Neural progenitor cell (in vitro differentiated cells): ENCODE measurements around the gene JOSD2. TPM values are rescaled to one million over a fixed set of nuclear protein-coding genes. Genes with fewer than 3 reads are reported as not detected.
A peak's percentile ranks its signal among the peaks of the same experiment; 100 is the strongest.

Source experiments
- DNase-seq: peaks from one replicate; pipeline ENCODE4 v3.0.0-alpha.2; 2016; ENCODE audit warnings: low spot score
- H2AFZ ChIP-seq: fragments of 200-600 bp; sonication (generic); replicated peaks from 2 replicates; pipeline ENCODE4 v1.6.1; 2016; ENCODE audit warnings: antibody characterized with exemption
- H3F3A ChIP-seq: fragments of 200-600 bp; sonication (generic); 2 replicates; pipeline ENCODE4 v1.6.1; 2016; ENCODE audit warnings: antibody characterized with exemption, low read depth
- H3K27ac ChIP-seq: fragments of 200-600 bp; sonication (generic); 2 replicates; pipeline ENCODE4 v1.5.1; 2016; ENCODE audit warnings: mild to moderate bottlenecking
- H3K27me3 ChIP-seq: fragments of 200-600 bp; sonication (generic); 2 replicates; pipeline ENCODE4 v1.6.1; 2016; ENCODE audit warnings: mild to moderate bottlenecking, moderate library complexity
- H3K36me3 ChIP-seq: fragments of 200-600 bp; sonication (generic); 2 replicates; pipeline ENCODE4 v1.5.1; 2016
- H3K4me1 ChIP-seq: fragments of 200-600 bp; sonication (generic); 2 replicates; pipeline ENCODE4 v1.6.1; 2016; ENCODE audit warnings: mixed run types
- H3K4me2 ChIP-seq: fragments of 200-600 bp; sonication (generic); 2 replicates; pipeline ENCODE4 v1.6.1; 2016
- H3K4me3 ChIP-seq: fragments of 200-600 bp; sonication (generic); 2 replicates; pipeline ENCODE4 v1.5.1; 2016
- H3K79me2 ChIP-seq: fragments of 200-600 bp; sonication (generic); 2 replicates; pipeline ENCODE4 v1.6.1; 2016; ENCODE audit warnings: low read depth
- H3K9ac ChIP-seq: fragments of 200-600 bp; sonication (generic); 2 replicates; pipeline ENCODE4 v1.6.1; 2016
- H3K9me3 ChIP-seq: fragments of 200-600 bp; sonication (generic); 2 replicates; pipeline ENCODE4 v1.5.1; 2016; ENCODE audit warnings: low read depth
- H4K20me1 ChIP-seq: fragments of 200-600 bp; sonication (generic); 2 replicates; pipeline ENCODE4 v1.6.1; 2016; ENCODE audit warnings: low read depth
- H3K27ac Mint-ChIP-seq: 3 replicates; pipeline ENCODE4 v1.8.0; 2021; ENCODE audit warnings: mixed read lengths
- H3K27me3 Mint-ChIP-seq: 2 replicates; pipeline ENCODE4 v1.8.0; 2022; ENCODE audit warnings: low read depth, mild to moderate bottlenecking, inconsistent platforms, moderate library complexity, mixed read lengths; ENCODE audit not compliant: insufficient read depth
- H3K36me3 Mint-ChIP-seq: 3 replicates; pipeline ENCODE4 v1.8.0; 2021; ENCODE audit warnings: mixed read lengths
- H3K4me1 Mint-ChIP-seq: 3 replicates; pipeline ENCODE4 v1.8.0; 2021; ENCODE audit warnings: mixed read lengths
- H3K4me3 Mint-ChIP-seq: 3 replicates; pipeline ENCODE4 v1.8.0; 2021; ENCODE audit warnings: mild to moderate bottlenecking, moderate library complexity, mixed read lengths
- H3K9me3 Mint-ChIP-seq: 3 replicates; pipeline ENCODE4 v1.8.0; 2020; ENCODE audit warnings: mixed read lengths
- CTCF ChIP-seq: fragments of 200-600 bp; sonication (generic); IDR thresholded peaks from 2 replicates; pipeline ENCODE4 v1.5.1; 2017; ENCODE audit warnings: antibody characterized with exemption, mild to moderate bottlenecking
- EZH2 ChIP-seq: fragments of 200-600 bp; sonication (generic); IDR thresholded peaks from 2 replicates; pipeline ENCODE4 v1.6.1; 2017; ENCODE audit warnings: antibody characterized with exemption, mild to moderate bottlenecking, moderate library complexity
- EZH2phosphoT487 ChIP-seq: fragments of 200-600 bp; sonication (generic); IDR thresholded peaks from 2 replicates; pipeline ENCODE4 v1.6.1; 2017; ENCODE audit warnings: antibody characterized with exemption
- total RNA-seq: library from RNA; depleted of rRNA; stranded (reverse); fragments of >200 nt; gene quantifications from 2 replicates; pipeline ENCODE4 v1.2.3, GENCODE V29; 2015; ENCODE audit warnings: low replicate concordance

Gene JOSD2
- total RNA-seq, 1 donor from 2014 or later = 1.7 TPM

GRCh38 chr19:50549059-50549926 lies 38.3 kb upstream of the JOSD2 start:
- peaks cover 7% of the 10 kb centered on the region for H3K4me1 ChIP-seq
- H3K4me2 ChIP-seq = no peak overlapping the region
- Mint-ChIP-seq H3K9me3 (no peaks in the 10 kb centered on the region), H3K4me3 (peak overlapping the region; percentile 68), H3K27ac (no peak overlapping the region), H3K36me3 (peaks cover 7% of the 10 kb centered on the region), H3K27me3 (peaks cover 4% of the 10 kb centered on the region), H3K4me1 (peaks cover 25% of the 10 kb centered on the region)
- no peak overlapping the region for H2AFZ ChIP-seq
- H3K36me3 ChIP-seq = no peaks in the 10 kb centered on the region
- H3F3A ChIP-seq = peaks cover 5% of the 10 kb centered on the region
- peaks cover 4% of the 10 kb centered on the region for H3K79me2 ChIP-seq
- no peak overlapping the region for H3K27ac ChIP-seq
- no peak overlapping the region for H3K9ac ChIP-seq
- no peak for TF ChIP-seq EZH2
- no peak for TF ChIP-seq CTCF
- no peak for TF ChIP-seq EZH2phosphoT487
- H3K9me3 ChIP-seq = no peaks in the 10 kb centered on the region
- peaks cover 50% of the 10 kb centered on the region for H4K20me1 ChIP-seq
- H3K27me3 ChIP-seq = peaks cover 53% of the 10 kb centered on the region
- DNase-seq = no peak
- no peak overlapping the region for H3K4me3 ChIP-seq

GRCh38 chr19:50548191-50549058 lies 37.4 kb upstream of the JOSD2 start:
- H3K36me3 Mint-ChIP-seq = peaks cover 7% of the 10 kb centered on the region
- DNase-seq = no peak
- Histone ChIP-seq H3K9me3 (no peaks in the 10 kb centered on the region), H2AFZ (no peak overlapping the region), H3K27me3 (peaks cover 45% of the 10 kb centered on the region), H3K4me1 (peaks cover 7% of the 10 kb centered on the region), H3K4me3 (no peak overlapping the region), H3K27ac (no peak overlapping the region), H3K9ac (no peak overlapping the region), H3K79me2 (peaks cover 2% of the 10 kb centered on the region), H3K4me2 (no peak overlapping the region), H3F3A (peaks cover 5% of the 10 kb centered on the region), H3K36me3 (no peaks in the 10 kb centered on the region), H4K20me1 (peaks cover 44% of the 10 kb centered on the region)
- H3K27me3 Mint-ChIP-seq = peaks cover 4% of the 10 kb centered on the region
- H3K4me3 Mint-ChIP-seq = no peak overlapping the region
- H3K9me3 Mint-ChIP-seq = no peaks in the 10 kb centered on the region
- H3K27ac Mint-ChIP-seq = no peak overlapping the region
- TF ChIP-seq EZH2 (no peak), EZH2phosphoT487 (no peak), CTCF (no peak)
- H3K4me1 Mint-ChIP-seq = peaks cover 23% of the 10 kb centered on the region

- peak; percentile 24 for TF ChIP-seq CTCF
- no peak for TF ChIP-seq EZH2
- Histone ChIP-seq H2AFZ (no peak overlapping the region), H3K9me3 (no peaks in the 10 kb centered on the region), H4K20me1 (peaks cover 40% of the 10 kb centered on the region), H3K4me1 (peaks cover 7% of the 10 kb centered on the region), H3K27ac (no peak overlapping the region), H3K9ac (no peak overlapping the region), H3K4me3 (no peak overlapping the region), H3K27me3 (peaks cover 37% of the 10 kb centered on the region), H3K36me3 (no peaks in the 10 kb centered on the region), H3F3A (peaks cover under 1% of the 10 kb centered on the region), H3K79me2 (no peaks in the 10 kb centered on the region), H3K4me2 (no peak overlapping the region)
- Mint-ChIP-seq H3K27me3 (peaks cover 4% of the 10 kb centered on the region), H3K27ac (no peak overlapping the region), H3K4me1 (peaks cover 26% of the 10 kb centered on the region), H3K4me3 (no peak overlapping the region), H3K36me3 (peaks cover 14% of the 10 kb centered on the region), H3K9me3 (no peaks in the 10 kb centered on the region)
- DNase-seq = no peak
Measured at GRCh38 chr19:50547385-50548190, 36.6 kb upstream of the JOSD2 start.
